Neural progenitor cell (in vitro differentiated cells): ENCODE data around the gene CTU1. TPM values are rescaled to one million over a fixed set of nuclear protein-coding genes. Genes with fewer than 3 reads are reported as not detected.

Experiments
- DNase-seq: peaks from one replicate; pipeline ENCODE4 v3.0.0-alpha.2; 2016; ENCODE audit warnings: low spot score
- H2AFZ ChIP-seq: fragments of 200-600 bp; sonication (generic); replicated peaks from 2 replicates; pipeline ENCODE4 v1.6.1; 2016; ENCODE audit warnings: antibody characterized with exemption
- H3F3A ChIP-seq: fragments of 200-600 bp; sonication (generic); 2 replicates; pipeline ENCODE4 v1.6.1; 2016; ENCODE audit warnings: antibody characterized with exemption, low read depth
- H3K27ac ChIP-seq: fragments of 200-600 bp; sonication (generic); 2 replicates; pipeline ENCODE4 v1.5.1; 2016; ENCODE audit warnings: mild to moderate bottlenecking
- H3K27me3 ChIP-seq: fragments of 200-600 bp; sonication (generic); 2 replicates; pipeline ENCODE4 v1.6.1; 2016; ENCODE audit warnings: mild to moderate bottlenecking, moderate library complexity
- H3K36me3 ChIP-seq: fragments of 200-600 bp; sonication (generic); 2 replicates; pipeline ENCODE4 v1.5.1; 2016
- H3K4me1 ChIP-seq: fragments of 200-600 bp; sonication (generic); 2 replicates; pipeline ENCODE4 v1.6.1; 2016; ENCODE audit warnings: mixed run types
- H3K4me2 ChIP-seq: fragments of 200-600 bp; sonication (generic); 2 replicates; pipeline ENCODE4 v1.6.1; 2016
- H3K4me3 ChIP-seq: fragments of 200-600 bp; sonication (generic); 2 replicates; pipeline ENCODE4 v1.5.1; 2016
- H3K79me2 ChIP-seq: fragments of 200-600 bp; sonication (generic); 2 replicates; pipeline ENCODE4 v1.6.1; 2016; ENCODE audit warnings: low read depth
- H3K9ac ChIP-seq: fragments of 200-600 bp; sonication (generic); 2 replicates; pipeline ENCODE4 v1.6.1; 2016
- H3K9me3 ChIP-seq: fragments of 200-600 bp; sonication (generic); 2 replicates; pipeline ENCODE4 v1.5.1; 2016; ENCODE audit warnings: low read depth
- H4K20me1 ChIP-seq: fragments of 200-600 bp; sonication (generic); 2 replicates; pipeline ENCODE4 v1.6.1; 2016; ENCODE audit warnings: low read depth
- H3K27ac Mint-ChIP-seq: 3 replicates; pipeline ENCODE4 v1.8.0; 2021; ENCODE audit warnings: mixed read lengths
- H3K27me3 Mint-ChIP-seq: 2 replicates; pipeline ENCODE4 v1.8.0; 2022; ENCODE audit warnings: low read depth, mild to moderate bottlenecking, inconsistent platforms, moderate library complexity, mixed read lengths; ENCODE audit not compliant: insufficient read depth
- H3K36me3 Mint-ChIP-seq: 3 replicates; pipeline ENCODE4 v1.8.0; 2021; ENCODE audit warnings: mixed read lengths
- H3K4me1 Mint-ChIP-seq: 3 replicates; pipeline ENCODE4 v1.8.0; 2021; ENCODE audit warnings: mixed read lengths
- H3K4me3 Mint-ChIP-seq: 3 replicates; pipeline ENCODE4 v1.8.0; 2021; ENCODE audit warnings: mild to moderate bottlenecking, moderate library complexity, mixed read lengths
- H3K9me3 Mint-ChIP-seq: 3 replicates; pipeline ENCODE4 v1.8.0; 2020; ENCODE audit warnings: mixed read lengths
- EZH2 ChIP-seq: fragments of 200-600 bp; sonication (generic); IDR thresholded peaks from 2 replicates; pipeline ENCODE4 v1.6.1; 2017; ENCODE audit warnings: antibody characterized with exemption, mild to moderate bottlenecking, moderate library complexity
- EZH2phosphoT487 ChIP-seq: fragments of 200-600 bp; sonication (generic); IDR thresholded peaks from 2 replicates; pipeline ENCODE4 v1.6.1; 2017; ENCODE audit warnings: antibody characterized with exemption
- total RNA-seq: library from RNA; depleted of rRNA; stranded (reverse); fragments of >200 nt; gene quantifications from 2 replicates; pipeline ENCODE4 v1.2.3, GENCODE V29; 2015; ENCODE audit warnings: low replicate concordance
- TF ChIP-seq, protein P1 (sequence below): fragments of 200-600 bp; sonication (generic); IDR thresholded peaks from 2 replicates; pipeline ENCODE4 v1.5.1; 2017; ENCODE audit warnings: antibody characterized with exemption, mild to moderate bottlenecking

CTU1 gene
- total RNA-seq, 1 donor from 2014 or later: 0.24 TPM

DNA sequence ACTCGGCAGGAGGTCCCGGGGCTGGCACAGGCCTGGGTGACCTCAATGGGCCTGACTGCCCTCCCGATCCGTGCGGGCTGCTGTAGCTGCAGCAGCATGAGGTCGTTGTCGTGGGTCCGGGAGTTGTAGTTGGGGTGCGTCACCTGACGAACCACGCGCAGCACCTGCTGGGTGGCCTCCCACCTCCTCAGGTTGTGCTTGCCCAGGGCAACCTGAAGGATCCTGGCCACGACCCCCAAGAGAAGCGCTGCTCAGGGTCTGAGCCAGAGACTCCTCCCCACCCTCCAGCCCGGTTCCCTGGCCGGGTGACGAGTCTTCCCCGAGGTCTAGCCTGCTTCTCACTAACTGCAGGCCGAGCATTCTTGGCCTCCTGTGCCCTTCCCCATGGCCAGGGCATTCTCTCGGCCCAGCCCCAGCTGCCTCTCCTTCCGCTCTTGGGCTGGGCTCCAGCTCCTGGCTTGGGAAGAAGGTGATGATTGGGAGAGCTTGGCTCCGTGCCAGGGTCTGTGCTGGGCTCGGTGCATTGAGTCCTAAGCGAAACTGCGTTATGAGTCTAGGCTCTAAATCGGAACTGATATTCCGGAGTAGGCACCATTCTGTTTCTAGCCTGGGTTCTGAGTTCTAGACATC is 28.6 kb downstream of the CTU1 start:
- TF ChIP-seq EZH2phosphoT487 (no peak), EZH2 (no peak)
- TF ChIP-seq, protein P1, sequence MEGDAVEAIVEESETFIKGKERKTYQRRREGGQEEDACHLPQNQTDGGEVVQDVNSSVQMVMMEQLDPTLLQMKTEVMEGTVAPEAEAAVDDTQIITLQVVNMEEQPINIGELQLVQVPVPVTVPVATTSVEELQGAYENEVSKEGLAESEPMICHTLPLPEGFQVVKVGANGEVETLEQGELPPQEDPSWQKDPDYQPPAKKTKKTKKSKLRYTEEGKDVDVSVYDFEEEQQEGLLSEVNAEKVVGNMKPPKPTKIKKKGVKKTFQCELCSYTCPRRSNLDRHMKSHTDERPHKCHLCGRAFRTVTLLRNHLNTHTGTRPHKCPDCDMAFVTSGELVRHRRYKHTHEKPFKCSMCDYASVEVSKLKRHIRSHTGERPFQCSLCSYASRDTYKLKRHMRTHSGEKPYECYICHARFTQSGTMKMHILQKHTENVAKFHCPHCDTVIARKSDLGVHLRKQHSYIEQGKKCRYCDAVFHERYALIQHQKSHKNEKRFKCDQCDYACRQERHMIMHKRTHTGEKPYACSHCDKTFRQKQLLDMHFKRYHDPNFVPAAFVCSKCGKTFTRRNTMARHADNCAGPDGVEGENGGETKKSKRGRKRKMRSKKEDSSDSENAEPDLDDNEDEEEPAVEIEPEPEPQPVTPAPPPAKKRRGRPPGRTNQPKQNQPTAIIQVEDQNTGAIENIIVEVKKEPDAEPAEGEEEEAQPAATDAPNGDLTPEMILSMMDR: no peak
- Histone ChIP-seq H3K4me2 (no peak overlapping the region), H3F3A (no peaks in the 10 kb centered on the region), H3K4me1 (no peaks in the 10 kb centered on the region), H3K27me3 (no peaks in the 10 kb centered on the region), H3K9me3 (no peaks in the 10 kb centered on the region), H3K9ac (no peak overlapping the region), H4K20me1 (no peaks in the 10 kb centered on the region), H3K36me3 (no peaks in the 10 kb centered on the region), H3K79me2 (no peaks in the 10 kb centered on the region), H2AFZ (no peak overlapping the region), H3K4me3 (no peak overlapping the region), H3K27ac (no peak overlapping the region)
- H3K36me3 Mint-ChIP-seq: no peaks in the 10 kb centered on the region
- DNase-seq: no peak
- peaks cover 6% of the 10 kb centered on the region for H3K27me3 Mint-ChIP-seq
- H3K4me3 Mint-ChIP-seq: no peak overlapping the region
- H3K9me3 Mint-ChIP-seq: no peaks in the 10 kb centered on the region
- H3K27ac Mint-ChIP-seq: no peak overlapping the region
- H3K4me1 Mint-ChIP-seq: peaks cover 7% of the 10 kb centered on the region

DNA sequence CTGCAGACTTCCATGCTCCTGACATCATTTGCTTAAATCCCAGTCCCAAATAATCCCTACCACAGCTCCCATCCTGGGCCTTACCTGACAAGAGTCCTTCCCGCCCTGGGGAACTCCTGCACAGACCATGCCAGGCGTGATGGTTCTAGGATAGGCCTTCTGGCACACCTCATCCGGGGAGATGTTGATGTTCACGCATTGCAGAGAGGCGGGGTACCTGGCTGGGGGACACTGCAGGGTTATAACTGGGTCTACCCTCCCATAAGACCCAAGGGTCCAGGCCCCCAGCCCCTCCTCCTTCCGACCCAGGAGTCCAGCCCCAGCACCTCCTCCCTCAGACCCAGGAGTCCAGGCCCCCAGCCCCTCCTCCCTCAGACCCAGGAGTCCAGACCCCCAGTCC is 29.5 kb downstream of the CTU1 start:
- H3K9me3 Mint-ChIP-seq: peaks cover 4% of the 10 kb centered on the region
- Histone ChIP-seq H3K4me2 (no peak overlapping the region), H2AFZ (no peak overlapping the region), H3K4me1 (no peaks in the 10 kb centered on the region), H3K9ac (no peak overlapping the region), H3K79me2 (no peaks in the 10 kb centered on the region), H3K9me3 (no peaks in the 10 kb centered on the region), H3K27me3 (no peaks in the 10 kb centered on the region), H3K27ac (no peak overlapping the region), H3F3A (no peaks in the 10 kb centered on the region), H4K20me1 (no peaks in the 10 kb centered on the region), H3K4me3 (no peak overlapping the region), H3K36me3 (no peaks in the 10 kb centered on the region)
- no peak for DNase-seq
- no peaks in the 10 kb centered on the region for H3K36me3 Mint-ChIP-seq
- TF ChIP-seq EZH2phosphoT487: no peak
- TF ChIP-seq, protein P1: no peak
- TF ChIP-seq EZH2: no peak
- peaks cover 5% of the 10 kb centered on the region for H3K27me3 Mint-ChIP-seq
- peaks cover 7% of the 10 kb centered on the region for H3K4me1 Mint-ChIP-seq
- H3K27ac Mint-ChIP-seq: no peak overlapping the region
- no peak overlapping the region for H3K4me3 Mint-ChIP-seq

DNA sequence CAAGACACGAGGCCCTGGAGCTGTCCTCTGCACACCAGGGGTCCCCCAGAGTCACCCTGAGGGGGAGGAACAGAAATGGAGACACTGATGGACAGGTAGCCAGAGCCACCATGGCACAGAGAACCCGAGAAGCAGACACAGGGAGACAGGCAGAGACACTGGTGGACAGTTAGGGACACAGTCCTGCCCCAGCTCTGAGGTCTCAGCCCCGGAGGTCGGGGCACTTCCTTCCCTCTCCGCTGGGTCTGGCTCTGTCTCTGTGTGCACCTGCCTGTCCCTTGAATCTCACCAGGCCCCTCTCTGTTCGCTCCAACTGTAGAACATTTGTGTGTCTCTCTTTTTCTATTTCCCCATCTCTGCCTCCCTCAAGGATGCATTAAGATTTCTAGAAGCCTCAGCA is 30.1 kb downstream of the CTU1 start:
- no peak overlapping the region for H2AFZ ChIP-seq
- TF ChIP-seq EZH2: no peak
- no peak for TF ChIP-seq EZH2phosphoT487
- TF ChIP-seq, protein P1: no peak
- Mint-ChIP-seq H3K9me3 (peaks cover 10% of the 10 kb centered on the region), H3K4me3 (no peak overlapping the region), H3K27ac (no peak overlapping the region), H3K36me3 (no peaks in the 10 kb centered on the region), H3K27me3 (peaks cover 2% of the 10 kb centered on the region), H3K4me1 (peaks cover 7% of the 10 kb centered on the region)
- H3K4me2 ChIP-seq: no peak overlapping the region
- no peaks in the 10 kb centered on the region for H3K27me3 ChIP-seq
- H3K4me3 ChIP-seq: no peak overlapping the region
- DNase-seq: no peak
- no peaks in the 10 kb centered on the region for H3K36me3 ChIP-seq
- no peaks in the 10 kb centered on the region for H3K9me3 ChIP-seq
- H3K9ac ChIP-seq: no peak overlapping the region
- H3K4me1 ChIP-seq: no peaks in the 10 kb centered on the region
- H3K79me2 ChIP-seq: no peaks in the 10 kb centered on the region
- no peaks in the 10 kb centered on the region for H4K20me1 ChIP-seq
- H3F3A ChIP-seq: no peaks in the 10 kb centered on the region
- H3K27ac ChIP-seq: no peak overlapping the region
